HepG2 (cell line): ENCODE data around the gene RTN4. TPM values are rescaled to one million over a fixed set of nuclear protein-coding genes. Genes with fewer than 3 reads are reported as not detected.
A peak's percentile ranks its signal among the peaks of the same experiment; 100 is the strongest.

Experiments
- ATAC-seq: fragments of 200-7000 bp; cut with Tn5 transposase; 3 replicates; pipeline ENCODE4 v1.9.1; 2020; ENCODE audit warnings: mild to moderate bottlenecking, moderate library complexity
- BruUV-seq: library from RNA; stranded (reverse); fragments of 400-500 nt; replicated peaks from 2 replicates; lab custom pipeline; 2021; lab: Mats Ljungman, UMichigan
- CTCF ChIA-PET: fragments of 300-600 bp; formaldehyde crosslinking; extraction: SDS; loops from one replicate; lab custom pipeline; 2021; ENCODE audit warnings: low total read pairs, inconsistent platforms, low intra/inter-chr PET ratio; lab: Yijun Ruan, JAX
- POLR2A ChIA-PET: fragments of 350-600 bp; sonication (Branson Sonifier 250); formaldehyde crosslinking; loops from one replicate; lab custom pipeline; 2020; ENCODE audit warnings: antibody characterized with exemption, inconsistent platforms; lab: Yijun Ruan, JAX
- DNase-seq: peaks from one replicate; pipeline ENCODE4 v3.0.0-alpha.2; 2015; ENCODE audit warnings: low spot score
- FAIRE-seq: peaks from 3 replicates; lab custom pipeline; 2011; peaks lifted over from hg19 to GRCh38; lab: Jason Lieb, UNC
- H2AFZ ChIP-seq: one replicate; pipeline ENCODE4 v1.6.1; 2011; ENCODE audit warnings: low read length, inconsistent platforms
- H3K27ac ChIP-seq: fragments of 300-600 bp; 3 replicates; pipeline ENCODE4 v1.8.0; 2011; ENCODE audit warnings: mixed run types, mild to moderate bottlenecking, mixed read lengths, low read length, inconsistent platforms; ENCODE audit not compliant: insufficient read depth; ENCODE audit errors: extremely low read length
- H3K27me3 ChIP-seq, 2 experiments: fragments of 200-600 bp in 1 of 2; 2 replicates in 1 of 2; 3 replicates in 1 of 2; pipeline versions ENCODE4 v1.6.0 to v1.8.0; 2011; ENCODE audit warnings: low read length in 2 of 2, mild to moderate bottlenecking in 2 of 2, moderate library complexity in 2 of 2, inconsistent platforms in 1 of 2; ENCODE audit not compliant: insufficient read depth in 2 of 2, control insufficient read depth in 1 of 2
- H3K36me3 ChIP-seq, 2 experiments: fragments of 200-600 bp in 1 of 2; replicated peaks in 1 of 2; 2 replicates in 1 of 2; 3 replicates in 1 of 2; pipeline versions ENCODE4 v1.5.1 to v1.8.0; 2011; ENCODE audit warnings: low read length in 2 of 2, inconsistent platforms in 1 of 2; ENCODE audit not compliant: insufficient read depth in 2 of 2, control insufficient read depth in 1 of 2
- H3K4me1 ChIP-seq: 2 replicates; pipeline ENCODE4 v1.5.1; 2012; ENCODE audit warnings: low read length, inconsistent platforms; ENCODE audit not compliant: insufficient read depth
- H3K4me2 ChIP-seq: 2 replicates; pipeline ENCODE4 v1.6.0; 2011; ENCODE audit warnings: low read depth, low read length, inconsistent platforms
- H3K4me3 ChIP-seq, 3 experiments: fragments of 200-600 bp in 1 of 3; sonication (generic), shearing (Covaris generic) in 1 of 3; replicated peaks in 1 of 3; 2 replicates each; pipeline ENCODE4 v1.5.1; 2011 to 2016; ENCODE audit warnings: low read length in 3 of 3, inconsistent platforms in 2 of 3, low read depth in 2 of 3, mild to moderate bottlenecking in 2 of 3, control low read depth in 1 of 3, mixed read lengths in 1 of 3; ENCODE audit not compliant: insufficient read depth in 1 of 3
- H3K79me2 ChIP-seq: one replicate; pipeline ENCODE4 v1.6.1; 2011; ENCODE audit warnings: low read length, inconsistent platforms; ENCODE audit not compliant: insufficient read depth
- H3K9ac ChIP-seq: 2 replicates; pipeline ENCODE4 v1.6.0; 2011; ENCODE audit warnings: mild to moderate bottlenecking, low read depth, low read length, inconsistent platforms; ENCODE audit not compliant: insufficient read depth
- H3K9me3 ChIP-seq: 2 replicates; pipeline ENCODE4 v1.5.1; 2012; ENCODE audit warnings: mild to moderate bottlenecking, low read length
- H4K20me1 ChIP-seq: 2 replicates; pipeline ENCODE4 v1.6.0; 2011; ENCODE audit warnings: inconsistent platforms, mild to moderate bottlenecking, low read length, moderate library complexity; ENCODE audit not compliant: insufficient read depth
- ARNT2 ChIP-seq: sonication (generic); formaldehyde crosslinking; IDR thresholded peaks from 2 replicates; pipeline ENCODE4 v1.8.0; 2022; ENCODE audit warnings: mild to moderate bottlenecking, low read depth, missing genetic modification reagents, moderate library complexity
- GPN1 ChIP-seq: sonication (generic); formaldehyde crosslinking; IDR thresholded peaks from 2 replicates; pipeline ENCODE4 v1.5.1; 2020; ENCODE audit warnings: missing genetic modification reagents, borderline replicate concordance
- KAT7 ChIP-seq: IDR thresholded peaks from 2 replicates; pipeline ENCODE4 v1.6.1; 2018; ENCODE audit warnings: borderline replicate concordance, missing compliant biosample characterization
- ZKSCAN5 ChIP-seq: sonication (generic); formaldehyde crosslinking; IDR thresholded peaks from 2 replicates; pipeline ENCODE4 v1.5.1; 2020; ENCODE audit warnings: mild to moderate bottlenecking, missing genetic modification reagents
- ZNF44 ChIP-seq: sonication (generic); formaldehyde crosslinking; IDR thresholded peaks from 2 replicates; pipeline ENCODE4 v1.5.1; 2020; ENCODE audit warnings: mild to moderate bottlenecking, missing genetic modification reagents
- ZNF614 ChIP-seq: IDR thresholded peaks from 2 replicates; pipeline ENCODE4 v1.6.1; 2018; ENCODE audit warnings: missing biosample characterization, missing genetic modification reagents, inconsistent platforms, borderline replicate concordance
- ZNF660 ChIP-seq: sonication (generic); formaldehyde crosslinking; IDR thresholded peaks from 2 replicates; pipeline ENCODE4 v1.5.1; 2020; ENCODE audit warnings: mild to moderate bottlenecking, low read depth, missing genetic modification reagents, borderline replicate concordance
- ZNF782 ChIP-seq: sonication (generic); formaldehyde crosslinking; IDR thresholded peaks from 2 replicates; pipeline ENCODE4 v1.4.0; 2020; ENCODE audit warnings: missing genetic modification reagents, mild to moderate bottlenecking, borderline replicate concordance
- ZSCAN20 ChIP-seq: sonication (generic); formaldehyde crosslinking; IDR thresholded peaks from 2 replicates; pipeline ENCODE4 v1.4.0; 2020; ENCODE audit warnings: missing genetic modification reagents, mild to moderate bottlenecking, borderline replicate concordance
- ZSCAN30 ChIP-seq: sonication (generic); formaldehyde crosslinking; IDR thresholded peaks from 2 replicates; pipeline ENCODE4 v1.5.0; 2020; ENCODE audit warnings: mild to moderate bottlenecking, missing genetic modification reagents
- WGBS: methylation state at CpG from one replicate; pipeline ENCODE4 v1.1.6; 2017; ENCODE audit warnings: low lambda C conversion rate; 5-methylcytosine and 5-hydroxymethylcytosine counted together
- in situ Hi-C: cut with HindIII; loops from 2 replicates; pipeline ENCODE4 v1.10.0; 2017; ENCODE audit warnings: low pct_unique_long_range_greater_than_20kb; ENCODE audit not compliant: extremely low pct_ligation_motif_present
- intact Hi-C: fragments of 100-400 bp; cut with micrococcal nuclease; formaldehyde crosslinking; loops from one replicate; pipeline ENCODE4 v1.10.0; 2022; ENCODE audit not compliant: unreplicated experiment
- polyA plus RNA-seq, 8 experiments: library from polyadenylated mRNA; depleted of rRNA in 3 of 8; stranded (reverse) in 7 of 8; unstranded in 1 of 8; fragments of >200 nt; fragmentation: Illumina TruSeq in 4 of 8; extraction: Trizol in 4 of 8; gene quantifications; 2 replicates each; pipeline versions ENCODE4 v1.2.1 to v1.2.3, GENCODE V29; 2011 to 2016; ENCODE audit warnings: low read depth in 4 of 8, missing spikeins in 1 of 8, mixed read lengths in 1 of 8; ENCODE audit not compliant: insufficient read depth in 1 of 8
- total RNA-seq, 5 experiments: library from RNA; depleted of rRNA; stranded (reverse); fragments of >200 nt; fragmentation: Illumina TruSeq; extraction: Trizol; gene quantifications; 2 replicates each; pipeline ENCODE4 v1.2.3, GENCODE V29; 2016; ENCODE audit warnings: low read depth in 1 of 5
- TF ChIP-seq, protein P1 (sequence below): sonication (generic); formaldehyde crosslinking; IDR thresholded peaks from 2 replicates; pipeline ENCODE4 v1.4.0; 2020; ENCODE audit warnings: missing genetic modification reagents
- TF ChIP-seq, protein P2 (sequence below): fragments of 450-650 bp; IDR thresholded peaks from 2 replicates; pipeline ENCODE4 v1.6.1; 2016
- TF ChIP-seq, protein P3 (sequence below): sonication (generic); formaldehyde crosslinking; IDR thresholded peaks from 2 replicates; pipeline ENCODE4 v1.8.0; 2022; ENCODE audit warnings: missing genetic modification reagents, mild to moderate bottlenecking, borderline replicate concordance

The RTN4 gene
- total and polyA plus RNA-seq, 2 of the 13 experiments (the other 11 are each of a cell fraction or from before 2014, with no cell fraction given), result 98.4 to 133 TPM

DNA sequence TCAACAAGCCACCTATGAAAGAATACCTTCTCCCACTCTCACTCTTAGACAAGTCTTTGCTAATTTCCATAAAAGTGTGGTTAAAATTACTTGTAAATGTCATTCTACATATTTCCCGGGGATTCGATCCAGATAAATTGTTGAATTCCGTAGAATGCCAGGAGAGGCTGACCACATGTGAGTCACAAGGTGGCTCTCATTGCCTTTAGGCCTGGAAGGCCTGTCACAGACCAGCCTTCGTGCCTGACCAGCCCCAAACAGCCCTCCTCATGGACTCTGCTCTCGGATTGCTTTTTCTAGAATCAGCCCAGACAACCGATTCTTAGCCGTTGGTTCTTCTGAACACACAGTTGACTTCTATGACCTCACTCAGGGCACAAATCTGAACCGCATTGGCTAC lies 86.0 kb downstream of the RTN4 start:
- peaks cover 1 to 2% of the 10 kb centered on the region in 2 experiments; a peak in 1 of 5 replicates for H3K36me3 ChIP-seq
- CTCF ChIA-PET, result no interaction called here
- H3K27me3 ChIP-seq, result no peaks in the 10 kb centered on the region
- no peak overlapping the region for H3K4me2 ChIP-seq
- H3K9me3 ChIP-seq, result no peaks in the 10 kb centered on the region
- BruUV-seq, result no TSS peak
- in situ Hi-C loops, result no loop called here
- TF ChIP-seq ZKSCAN5, result no peak
- H3K4me1 ChIP-seq, result 0 out of 2 replicates have a peak, but pooled peaks cover 5% of the 10 kb centered on the region
- no peaks in the 10 kb centered on the region for H4K20me1 ChIP-seq
- H2AFZ ChIP-seq, result no peak overlapping the region
- ATAC-seq, result no peak
- H3K79me2 ChIP-seq, result no peaks in the 10 kb centered on the region
- intact Hi-C loops, result no loop called here
- no peak for DNase-seq
- no peak overlapping the region for H3K4me3 ChIP-seq
- no peak overlapping the region for H3K9ac ChIP-seq
- no peak overlapping the region for H3K27ac ChIP-seq
- POLR2A ChIA-PET, result no interaction called here
- FAIRE-seq, result no peak
- 96% methylated on average over 8 of the region's 8 CpGs for WGBS

DNA sequence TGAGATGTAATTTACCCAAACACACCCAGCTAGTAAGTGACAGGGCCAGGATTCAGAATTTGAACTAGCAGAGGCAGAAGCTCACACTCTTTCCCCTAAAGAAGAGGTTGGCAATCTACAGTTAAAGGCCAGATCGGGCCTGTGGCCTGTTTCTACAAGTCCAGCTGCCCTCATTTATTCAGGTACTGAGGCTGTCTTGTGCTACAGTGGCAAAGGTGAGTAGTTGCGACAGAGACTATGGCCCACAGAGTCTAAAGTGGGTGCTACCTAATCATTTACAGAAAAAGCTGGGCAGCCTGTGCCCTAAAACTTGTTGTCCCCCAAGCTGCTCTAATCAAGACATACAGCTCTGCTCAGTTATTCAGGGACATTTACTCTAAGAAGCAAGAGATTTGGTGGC lies 86.8 kb downstream of the RTN4 start:
- intact Hi-C loops, result no loop called here
- Histone ChIP-seq H3K9me3 (no peaks in the 10 kb centered on the region), H3K27me3 (no peaks in the 10 kb centered on the region), H2AFZ (no peak overlapping the region), H3K27ac (no peak overlapping the region), H3K4me2 (no peak overlapping the region), H3K4me1 (0 out of 2 replicates have a peak, but pooled peaks cover 5% of the 10 kb centered on the region), H3K4me3 (no peak overlapping the region), H4K20me1 (no peaks in the 10 kb centered on the region), H3K9ac (no peak overlapping the region), H3K36me3 (no peaks in the 10 kb centered on the region; a peak in 1 of 5 replicates), H3K79me2 (no peaks in the 10 kb centered on the region)
- ChIA-PET POLR2A (no interaction called here), CTCF (no interaction called here)
- FAIRE-seq (no peak), DNase-seq (no peak), ATAC-seq (peak; percentile 20)
- WGBS, result 78% methylated on average over 2 of the region's 2 CpGs
- in situ Hi-C loops, result no loop called here
- BruUV-seq, result no TSS peak
- no peak for TF ChIP-seq ZNF44 (CRISPR knock-in tag)
- 0 out of 2 replicates have a peak, but pooled peaks have one; percentile 34 for TF ChIP-seq ZNF782 (CRISPR knock-in tag)
- TF ChIP-seq, protein P1, sequence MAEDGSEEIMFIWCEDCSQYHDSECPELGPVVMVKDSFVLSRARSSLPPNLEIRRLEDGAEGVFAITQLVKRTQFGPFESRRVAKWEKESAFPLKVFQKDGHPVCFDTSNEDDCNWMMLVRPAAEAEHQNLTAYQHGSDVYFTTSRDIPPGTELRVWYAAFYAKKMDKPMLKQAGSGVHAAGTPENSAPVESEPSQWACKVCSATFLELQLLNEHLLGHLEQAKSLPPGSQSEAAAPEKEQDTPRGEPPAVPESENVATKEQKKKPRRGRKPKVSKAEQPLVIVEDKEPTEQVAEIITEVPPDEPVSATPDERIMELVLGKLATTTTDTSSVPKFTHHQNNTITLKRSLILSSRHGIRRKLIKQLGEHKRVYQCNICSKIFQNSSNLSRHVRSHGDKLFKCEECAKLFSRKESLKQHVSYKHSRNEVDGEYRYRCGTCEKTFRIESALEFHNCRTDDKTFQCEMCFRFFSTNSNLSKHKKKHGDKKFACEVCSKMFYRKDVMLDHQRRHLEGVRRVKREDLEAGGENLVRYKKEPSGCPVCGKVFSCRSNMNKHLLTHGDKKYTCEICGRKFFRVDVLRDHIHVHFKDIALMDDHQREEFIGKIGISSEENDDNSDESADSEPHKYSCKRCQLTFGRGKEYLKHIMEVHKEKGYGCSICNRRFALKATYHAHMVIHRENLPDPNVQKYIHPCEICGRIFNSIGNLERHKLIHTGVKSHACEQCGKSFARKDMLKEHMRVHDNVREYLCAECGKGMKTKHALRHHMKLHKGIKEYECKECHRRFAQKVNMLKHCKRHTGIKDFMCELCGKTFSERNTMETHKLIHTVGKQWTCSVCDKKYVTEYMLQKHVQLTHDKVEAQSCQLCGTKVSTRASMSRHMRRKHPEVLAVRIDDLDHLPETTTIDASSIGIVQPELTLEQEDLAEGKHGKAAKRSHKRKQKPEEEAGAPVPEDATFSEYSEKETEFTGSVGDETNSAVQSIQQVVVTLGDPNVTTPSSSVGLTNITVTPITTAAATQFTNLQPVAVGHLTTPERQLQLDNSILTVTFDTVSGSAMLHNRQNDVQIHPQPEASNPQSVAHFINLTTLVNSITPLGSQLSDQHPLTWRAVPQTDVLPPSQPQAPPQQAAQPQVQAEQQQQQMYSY (CRISPR knock-in tag), result no peak
- TF ChIP-seq ZSCAN30 (CRISPR knock-in tag), result no peak
- TF ChIP-seq ARNT2 (CRISPR knock-in tag), result no peak
- TF ChIP-seq, protein P2, sequence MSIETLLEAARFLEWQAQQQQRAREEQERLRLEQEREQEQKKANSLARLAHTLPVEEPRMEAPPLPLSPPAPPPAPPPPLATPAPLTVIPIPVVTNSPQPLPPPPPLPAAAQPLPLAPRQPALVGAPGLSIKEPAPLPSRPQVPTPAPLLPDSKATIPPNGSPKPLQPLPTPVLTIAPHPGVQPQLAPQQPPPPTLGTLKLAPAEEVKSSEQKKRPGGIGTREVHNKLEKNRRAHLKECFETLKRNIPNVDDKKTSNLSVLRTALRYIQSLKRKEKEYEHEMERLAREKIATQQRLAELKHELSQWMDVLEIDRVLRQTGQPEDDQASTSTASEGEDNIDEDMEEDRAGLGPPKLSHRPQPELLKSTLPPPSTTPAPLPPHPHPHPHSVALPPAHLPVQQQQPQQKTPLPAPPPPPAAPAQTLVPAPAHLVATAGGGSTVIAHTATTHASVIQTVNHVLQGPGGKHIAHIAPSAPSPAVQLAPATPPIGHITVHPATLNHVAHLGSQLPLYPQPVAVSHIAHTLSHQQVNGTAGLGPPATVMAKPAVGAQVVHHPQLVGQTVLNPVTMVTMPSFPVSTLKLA, result no peak
- TF ChIP-seq ZNF614 (CRISPR knock-in tag), result no peak
- TF ChIP-seq, protein P3, sequence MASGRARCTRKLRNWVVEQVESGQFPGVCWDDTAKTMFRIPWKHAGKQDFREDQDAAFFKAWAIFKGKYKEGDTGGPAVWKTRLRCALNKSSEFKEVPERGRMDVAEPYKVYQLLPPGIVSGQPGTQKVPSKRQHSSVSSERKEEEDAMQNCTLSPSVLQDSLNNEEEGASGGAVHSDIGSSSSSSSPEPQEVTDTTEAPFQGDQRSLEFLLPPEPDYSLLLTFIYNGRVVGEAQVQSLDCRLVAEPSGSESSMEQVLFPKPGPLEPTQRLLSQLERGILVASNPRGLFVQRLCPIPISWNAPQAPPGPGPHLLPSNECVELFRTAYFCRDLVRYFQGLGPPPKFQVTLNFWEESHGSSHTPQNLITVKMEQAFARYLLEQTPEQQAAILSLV, result no peak
- TF ChIP-seq GPN1 (CRISPR knock-in tag), result no peak
- TF ChIP-seq ZSCAN20 (CRISPR knock-in tag), result no peak
- no peak for TF ChIP-seq ZNF660 (CRISPR knock-in tag)
- no peak for TF ChIP-seq KAT7 (CRISPR knock-in tag)
